ENCODE results near the gene HDAC10. TPM values are rescaled to one million over a fixed set of nuclear protein-coding genes. Genes with fewer than 3 reads are reported as not detected.

HDAC10 gene
- total and polyA plus RNA-seq, 10 donors, result 25.0 to 108 (median 69.9) TPM

DNA sequence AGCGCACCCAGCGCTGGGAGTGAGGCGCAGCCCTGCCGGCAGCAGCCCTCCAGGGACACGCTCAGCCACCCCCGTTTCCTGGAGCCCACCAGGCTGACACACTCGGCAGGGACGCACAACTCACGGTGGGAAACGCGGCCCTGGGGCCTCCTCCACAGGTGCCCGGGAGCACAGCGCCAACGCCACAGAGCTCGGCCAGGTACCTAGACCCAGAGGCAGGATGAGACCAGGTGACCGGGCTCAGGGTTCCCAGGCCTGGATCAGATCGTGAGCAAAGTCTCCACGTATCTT is 24.2 kb downstream of the HDAC10 start:
- TF ChIP-seq, protein P1, sequence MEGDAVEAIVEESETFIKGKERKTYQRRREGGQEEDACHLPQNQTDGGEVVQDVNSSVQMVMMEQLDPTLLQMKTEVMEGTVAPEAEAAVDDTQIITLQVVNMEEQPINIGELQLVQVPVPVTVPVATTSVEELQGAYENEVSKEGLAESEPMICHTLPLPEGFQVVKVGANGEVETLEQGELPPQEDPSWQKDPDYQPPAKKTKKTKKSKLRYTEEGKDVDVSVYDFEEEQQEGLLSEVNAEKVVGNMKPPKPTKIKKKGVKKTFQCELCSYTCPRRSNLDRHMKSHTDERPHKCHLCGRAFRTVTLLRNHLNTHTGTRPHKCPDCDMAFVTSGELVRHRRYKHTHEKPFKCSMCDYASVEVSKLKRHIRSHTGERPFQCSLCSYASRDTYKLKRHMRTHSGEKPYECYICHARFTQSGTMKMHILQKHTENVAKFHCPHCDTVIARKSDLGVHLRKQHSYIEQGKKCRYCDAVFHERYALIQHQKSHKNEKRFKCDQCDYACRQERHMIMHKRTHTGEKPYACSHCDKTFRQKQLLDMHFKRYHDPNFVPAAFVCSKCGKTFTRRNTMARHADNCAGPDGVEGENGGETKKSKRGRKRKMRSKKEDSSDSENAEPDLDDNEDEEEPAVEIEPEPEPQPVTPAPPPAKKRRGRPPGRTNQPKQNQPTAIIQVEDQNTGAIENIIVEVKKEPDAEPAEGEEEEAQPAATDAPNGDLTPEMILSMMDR (IDR thresholded peaks at IDR 0.05 in 8 of 11, conservative IDR thresholded peaks at IDR 0.05 in 3 of 11), result no peak
- peak in 1 of 3 donors; percentile 9 for TF ChIP-seq POLR2AphosphoS5 (IDR thresholded peaks at IDR 0.05)
- no peak for TF ChIP-seq POLR2A (IDR thresholded peaks at IDR 0.05)
- no peak for DNase-seq
- peaks cover 7 to 100% (median 70%) of the 10 kb centered on the region in 6 donors for H3K36me3 ChIP-seq
- no peaks in the 10 kb centered on the region for H3K4me1 ChIP-seq
- no peaks in the 10 kb centered on the region for H3K27me3 ChIP-seq (replicated peaks in 1 of 7)
- no peak overlapping the region for H3K4me3 ChIP-seq
- H3K27ac ChIP-seq, result no peak overlapping the region
- intact Hi-C loops (cut with DNase I; ENCODE audit: low total_unique reads), result no loop called here
- 85 to 100% (median 89%) methylated on average over 1 to 18 of the region's 18 CpGs for WGBS, 5 donors
- no peaks in the 10 kb centered on the region for H3K9me3 ChIP-seq

GRCh38 chr22:50226063-50226874 is 24.8 kb downstream of the HDAC10 start:
- DNase-seq, result no peak
- intact Hi-C loops (cut with DNase I; ENCODE audit: low total_unique reads), result no loop called here
- TF ChIP-seq, protein P1 (IDR thresholded peaks at IDR 0.05 in 8 of 11, conservative IDR thresholded peaks at IDR 0.05 in 3 of 11), result no peak
- TF ChIP-seq POLR2A (IDR thresholded peaks at IDR 0.05), result no peak
- TF ChIP-seq POLR2AphosphoS5 (IDR thresholded peaks at IDR 0.05), result peak in 1 of 3 donors; percentile 5
- peaks cover 7 to 100% (median 74%) of the 10 kb centered on the region in 6 donors for H3K36me3 ChIP-seq
- H3K27me3 ChIP-seq (replicated peaks in 1 of 7), result no peaks in the 10 kb centered on the region
- H3K9me3 ChIP-seq, result no peaks in the 10 kb centered on the region
- H3K4me1 ChIP-seq, result no peaks in the 10 kb centered on the region
- H3K27ac ChIP-seq, result no peak overlapping the region
- 92 to 96% (median 93%) methylated on average over 28 to 31 of the region's 31 CpGs for WGBS, 5 donors
- H3K4me3 ChIP-seq, result no peak overlapping the region

GRCh38 chr22:50225200-50225969 is 25.7 kb downstream of the HDAC10 start:
- WGBS, 5 donors, result 87 to 94% (median 89%) methylated on average over 18 to 24 of the region's 24 CpGs
- peak in 1 of 3 donors; percentile 29 for TF ChIP-seq POLR2AphosphoS5 (IDR thresholded peaks at IDR 0.05)
- TF ChIP-seq, protein P1 (IDR thresholded peaks at IDR 0.05 in 8 of 11, conservative IDR thresholded peaks at IDR 0.05 in 3 of 11), result no peak
- H3K36me3 ChIP-seq, result peaks cover 7 to 100% (median 83%) of the 10 kb centered on the region in 6 donors
- H3K27me3 ChIP-seq (replicated peaks in 1 of 7), result no peaks in the 10 kb centered on the region
- no peak for DNase-seq
- no peak overlapping the region for H3K27ac ChIP-seq
- intact Hi-C loops (cut with DNase I; ENCODE audit: low total_unique reads), result no loop called here
- H3K4me3 ChIP-seq, result no peak overlapping the region
- H3K9me3 ChIP-seq, result no peaks in the 10 kb centered on the region
- H3K4me1 ChIP-seq, result no peaks in the 10 kb centered on the region

DNA sequence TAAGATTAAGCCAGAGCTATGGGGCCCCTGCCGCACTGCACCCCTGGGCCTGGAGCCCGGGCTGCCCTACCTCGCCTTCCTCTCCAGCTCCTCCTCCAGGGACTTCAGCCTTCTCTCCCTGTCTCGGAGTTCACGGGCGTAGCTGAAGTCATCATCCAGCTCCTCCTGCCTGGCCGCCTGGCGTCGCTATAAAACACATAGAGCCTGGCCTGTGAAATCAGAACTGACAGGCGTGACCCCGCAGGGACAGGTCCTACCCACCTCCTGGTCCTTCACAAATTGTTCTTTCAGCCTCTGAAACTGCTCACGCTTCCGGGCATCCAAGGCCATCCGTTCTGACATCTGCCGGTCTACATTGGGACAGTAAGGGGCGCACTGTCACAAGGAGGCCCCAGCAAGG is 27.0 kb downstream of the HDAC10 start:
- DNase-seq, result no peak
- intact Hi-C loops (cut with DNase I; ENCODE audit: low total_unique reads), result no loop called here
- no peak overlapping the region for H3K4me3 ChIP-seq
- TF ChIP-seq POLR2AphosphoS5 (IDR thresholded peaks at IDR 0.05), result peak in 1 of 3 donors; percentile 23
- TF ChIP-seq, protein P1 (IDR thresholded peaks at IDR 0.05 in 8 of 11, conservative IDR thresholded peaks at IDR 0.05 in 3 of 11), result no peak
- 86 to 99% (median 91%) methylated on average over 16 of the region's 16 CpGs for WGBS, 5 donors
- H3K36me3 ChIP-seq, result peaks cover 7 to 100% (median 90%) of the 10 kb centered on the region in 6 donors
- H3K27ac ChIP-seq, result no peak overlapping the region
- H3K4me1 ChIP-seq, result no peaks in the 10 kb centered on the region
- no peaks in the 10 kb centered on the region for H3K9me3 ChIP-seq
- H3K27me3 ChIP-seq (replicated peaks in 1 of 7), result no peaks in the 10 kb centered on the region
